Measurements from ENCODE around the gene CD70. TPM values are rescaled to one million over a fixed set of nuclear protein-coding genes. Genes with fewer than 3 reads are reported as not detected.
"Not testable (repeated sequence)": the region's sequence is repeated elsewhere in the genome, so short reads cannot be mapped to it uniquely, and the experiment has no call there.

Gene CD70, protein sequence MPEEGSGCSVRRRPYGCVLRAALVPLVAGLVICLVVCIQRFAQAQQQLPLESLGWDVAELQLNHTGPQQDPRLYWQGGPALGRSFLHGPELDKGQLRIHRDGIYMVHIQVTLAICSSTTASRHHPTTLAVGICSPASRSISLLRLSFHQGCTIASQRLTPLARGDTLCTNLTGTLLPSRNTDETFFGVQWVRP
- total RNA-seq (2014; rRNA removed) (2.3 and 2.6 TPM in 2 replicates), Bru-seq, nascent RNA (percentile 23 among the genes with signal in this experiment), BruChase-seq, experiment 1, labeled RNA remaining after a 6-hour chase (percentile 36 among the genes with signal in this experiment), BruChase-seq, experiment 2, labeled RNA remaining after a 2-hour chase (percentile 21 among the genes with signal in this experiment)
- long read RNA-seq, result 0 reads

DNA sequence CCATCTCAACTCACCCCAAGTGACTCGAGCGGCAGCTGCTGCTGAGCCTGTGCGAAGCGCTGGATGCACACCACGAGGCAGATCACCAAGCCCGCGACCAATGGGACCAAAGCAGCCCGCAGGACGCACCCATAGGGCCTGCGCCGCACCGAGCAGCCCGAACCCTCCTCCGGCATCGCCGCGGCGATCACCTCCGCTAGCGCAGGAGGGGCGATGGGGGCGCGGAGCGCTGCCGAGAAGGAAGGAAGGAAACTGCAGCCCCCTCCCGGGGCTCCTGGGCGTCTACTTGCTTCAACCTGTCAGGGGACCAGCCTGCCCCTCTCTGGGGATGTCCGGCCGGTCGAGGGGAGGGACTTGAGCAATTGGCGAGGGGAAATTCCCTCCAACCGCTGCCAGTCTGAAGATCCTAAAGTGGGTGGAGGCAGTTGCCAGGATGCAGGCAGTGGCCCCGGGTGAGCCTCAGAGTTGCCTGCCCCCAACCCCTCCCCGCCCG lies at the start of gene CD70:
Gene CD70 (minus strand): TSS at position 324 of the 493 bp plus-strand sequence. CDS start 148 bp downstream, at position 176.
- Histone ChIP-seq H3K4me2 (ENCODE audit: low read length) (peak within 1 kb of the TSS; percentile 58), H3K9ac (ENCODE audit: low read length) (no peak within 1 kb of the TSS), H3K9me3 (ENCODE audit: low read length) (no peaks in the 10 kb centered on the region), H4K20me1 (ENCODE audit: low read length) (no peaks in the 10 kb centered on the region), H3K9me2 (replicated peaks; ENCODE audit: low read length) (no peaks in the 10 kb centered on the region), H3K36me3 (ENCODE audit: low read depth, low read length) (no peaks in the 10 kb centered on the region), H3F3A (ENCODE audit: low read length, unreplicated experiment) (no peaks in the 10 kb centered on the region), H3K4me1 (ENCODE audit: insufficient read depth, low read length) (peaks cover 3% of the 10 kb centered on the region; the same call in 1 of the 2 replicates), H3K27ac (ENCODE audit: low read length) (no peak within 1 kb of the TSS), H3K4me3 (ENCODE audit: low read length) (peak within 1 kb of the TSS; percentile 40), H3K79me2 (ENCODE audit: low read length) (no peaks in the 10 kb centered on the region), H2AFZ (ENCODE audit: low read length) (peak within 1 kb of the TSS; percentile 32), H3K27me3 (ENCODE audit: low read length) (peaks cover 74% of the 10 kb centered on the region)
- intact Hi-C loops (cut with micrococcal nuclease), result no loop called here
- BruUV-seq (replicated peaks), result no TSS peak
- peak; percentile 67 for ATAC-seq
- DNase-seq, result no peak
- TF ChIP-seq EZH2phosphoT487 (IDR thresholded peaks at IDR 0.05; ENCODE audit: borderline replicate concordance, low read length) (no peak), EZH2 (IDR thresholded peaks at IDR 0.05; ENCODE audit: low read length, unreplicated experiment) (no peak)
- TF ChIP-seq, protein P1, sequence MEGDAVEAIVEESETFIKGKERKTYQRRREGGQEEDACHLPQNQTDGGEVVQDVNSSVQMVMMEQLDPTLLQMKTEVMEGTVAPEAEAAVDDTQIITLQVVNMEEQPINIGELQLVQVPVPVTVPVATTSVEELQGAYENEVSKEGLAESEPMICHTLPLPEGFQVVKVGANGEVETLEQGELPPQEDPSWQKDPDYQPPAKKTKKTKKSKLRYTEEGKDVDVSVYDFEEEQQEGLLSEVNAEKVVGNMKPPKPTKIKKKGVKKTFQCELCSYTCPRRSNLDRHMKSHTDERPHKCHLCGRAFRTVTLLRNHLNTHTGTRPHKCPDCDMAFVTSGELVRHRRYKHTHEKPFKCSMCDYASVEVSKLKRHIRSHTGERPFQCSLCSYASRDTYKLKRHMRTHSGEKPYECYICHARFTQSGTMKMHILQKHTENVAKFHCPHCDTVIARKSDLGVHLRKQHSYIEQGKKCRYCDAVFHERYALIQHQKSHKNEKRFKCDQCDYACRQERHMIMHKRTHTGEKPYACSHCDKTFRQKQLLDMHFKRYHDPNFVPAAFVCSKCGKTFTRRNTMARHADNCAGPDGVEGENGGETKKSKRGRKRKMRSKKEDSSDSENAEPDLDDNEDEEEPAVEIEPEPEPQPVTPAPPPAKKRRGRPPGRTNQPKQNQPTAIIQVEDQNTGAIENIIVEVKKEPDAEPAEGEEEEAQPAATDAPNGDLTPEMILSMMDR (conservative IDR thresholded peaks at IDR 0.05; ENCODE audit: low read depth, low read length), result no peak
- POLR2A ChIA-PET (ENCODE audit: unreplicated experiment), result no interaction called here
- CTCF ChIA-PET, result no interaction called here

DNA sequence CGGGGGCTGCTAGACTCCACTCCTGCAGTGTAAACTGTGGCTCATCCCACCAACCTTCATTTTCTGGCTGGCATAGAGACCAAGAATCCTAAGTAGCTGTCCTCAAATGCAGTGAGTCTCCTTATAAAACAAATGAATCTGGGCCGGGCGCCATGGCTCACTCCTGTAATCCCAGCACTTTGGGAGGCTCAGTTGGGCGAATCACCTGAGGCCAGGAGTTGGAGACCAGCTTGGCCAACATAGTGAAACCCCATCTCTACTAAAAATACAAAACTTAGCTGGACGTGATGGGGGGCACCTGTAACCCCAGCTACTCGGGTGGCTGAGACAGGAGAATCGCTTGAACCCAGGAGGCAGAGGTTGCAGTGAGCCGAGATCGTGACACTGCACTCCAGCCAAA lies 49.4 kb upstream of the CD70 start:
- CTCF ChIA-PET; H3K4me2 ChIP-seq (ENCODE audit: low read length); intact Hi-C loops (cut with micrococcal nuclease); H3K9me2 ChIP-seq (replicated peaks; ENCODE audit: low read length); H3K9ac ChIP-seq (ENCODE audit: low read length); H3K4me3 ChIP-seq (ENCODE audit: low read length); H3K9me3 ChIP-seq (ENCODE audit: low read length); H3K4me1 ChIP-seq (ENCODE audit: insufficient read depth, low read length); ATAC-seq; H3K27ac ChIP-seq (ENCODE audit: low read length); BruUV-seq (replicated peaks); H3K27me3 ChIP-seq (ENCODE audit: low read length); H3F3A ChIP-seq (ENCODE audit: low read length, unreplicated experiment); H4K20me1 ChIP-seq (ENCODE audit: low read length); H3K36me3 ChIP-seq (ENCODE audit: low read depth, low read length); DNase-seq; H2AFZ ChIP-seq (ENCODE audit: low read length); H3K79me2 ChIP-seq (ENCODE audit: low read length); POLR2A ChIA-PET (ENCODE audit: unreplicated experiment): not testable (repeated sequence)

DNA sequence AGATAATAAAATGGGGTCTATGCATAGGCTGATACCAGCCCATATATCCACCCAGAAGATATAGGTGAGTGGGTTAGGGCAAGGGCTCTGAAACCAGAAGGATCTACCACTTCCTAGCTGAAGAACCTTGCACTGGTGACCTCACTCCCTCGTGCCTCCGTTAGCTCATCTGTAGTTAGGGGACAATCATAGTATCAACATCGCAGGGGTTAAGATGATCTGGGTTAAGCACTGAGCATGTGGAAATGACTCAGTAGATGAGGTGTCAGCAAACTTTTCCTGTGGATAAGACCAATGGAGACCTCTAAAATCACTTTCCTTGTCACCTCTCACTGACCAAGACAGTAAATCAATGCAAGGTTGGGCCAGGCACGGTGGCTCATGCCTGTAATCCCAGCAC lies 48.5 kb upstream of the CD70 start:
- Histone ChIP-seq H3K9me3 (ENCODE audit: low read length) (no peaks in the 10 kb centered on the region), H3K4me1 (ENCODE audit: insufficient read depth, low read length) (peaks cover 5% of the 10 kb centered on the region; the same call in 1 of the 2 replicates), H2AFZ (ENCODE audit: low read length) (no peak overlapping the region), H3K4me2 (ENCODE audit: low read length) (no peak overlapping the region), H4K20me1 (ENCODE audit: low read length) (no peaks in the 10 kb centered on the region), H3K79me2 (ENCODE audit: low read length) (no peaks in the 10 kb centered on the region), H3F3A (ENCODE audit: low read length, unreplicated experiment) (no peaks in the 10 kb centered on the region), H3K9me2 (replicated peaks; ENCODE audit: low read length) (no peaks in the 10 kb centered on the region), H3K9ac (ENCODE audit: low read length) (no peak overlapping the region), H3K4me3 (ENCODE audit: low read length) (no peak overlapping the region), H3K36me3 (ENCODE audit: low read depth, low read length) (no peaks in the 10 kb centered on the region), H3K27ac (ENCODE audit: low read length) (no peak overlapping the region), H3K27me3 (ENCODE audit: low read length) (no peaks in the 10 kb centered on the region)
- DNase-seq (peak; percentile 63), ATAC-seq (peak; percentile 66)
- CTCF ChIA-PET, result no interaction called here
- TF ChIP-seq, protein P1 (conservative IDR thresholded peaks at IDR 0.05; ENCODE audit: low read depth, low read length), result no peak
- TF ChIP-seq EZH2 (IDR thresholded peaks at IDR 0.05; ENCODE audit: low read length, unreplicated experiment), result no peak
- no peak for TF ChIP-seq EZH2phosphoT487 (IDR thresholded peaks at IDR 0.05; ENCODE audit: borderline replicate concordance, low read length)
- BruUV-seq (replicated peaks), result no TSS peak
- POLR2A ChIA-PET (ENCODE audit: unreplicated experiment), result no interaction called here
- intact Hi-C loops (cut with micrococcal nuclease), result no loop called here

Measured in PC-3 (cell line).